ENCODE data around the gene LRMDA. TPM values are rescaled to one million over a fixed set of nuclear protein-coding genes. Genes with fewer than 3 reads are reported as not detected.

Gene LRMDA
- total and polyA plus RNA-seq, 10 of the 15 experiments (the other 5 are each of a cell fraction or from before 2014, with no cell fraction given): 0.07 to 0.54 (median 0.29) TPM; not detected in 4

DNA sequence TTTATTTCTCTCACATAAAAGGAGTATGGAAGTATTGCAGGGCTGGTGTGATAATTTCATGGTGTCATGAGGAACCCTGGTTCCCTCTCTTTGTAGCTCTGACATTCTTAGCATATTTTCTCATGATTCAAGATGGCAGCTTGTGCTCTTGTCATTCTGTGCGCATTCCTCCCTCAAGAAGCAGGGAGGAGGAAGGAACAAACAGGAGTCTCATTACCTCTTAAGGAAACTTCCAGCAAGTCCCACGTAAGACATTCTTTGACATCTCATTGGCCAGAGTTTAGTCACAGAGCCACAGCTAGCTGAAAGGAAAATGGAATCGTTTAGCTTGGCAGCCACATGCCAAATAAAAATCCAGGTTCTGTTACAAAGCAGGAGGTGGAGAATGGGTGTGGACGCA is 546.8 kb downstream of the LRMDA start (continued):
- no peak for TF ChIP-seq JUND (IDR thresholded peaks at IDR 0.05; ENCODE audit: low read depth, low read length)
- no peak for TF ChIP-seq HDGF (IDR thresholded peaks at IDR 0.05)
- no peak for TF ChIP-seq YY1 (IDR thresholded peaks at IDR 0.05; ENCODE audit: low read depth, low read length)
- no peak for TF ChIP-seq MYB (IDR thresholded peaks at IDR 0.05; ENCODE audit: borderline replicate concordance, low read depth, low read length)
- no peak for TF ChIP-seq FOS (IDR thresholded peaks at IDR 0.05; ENCODE audit: borderline replicate concordance, extremely low read depth, insufficient read length)
- TF ChIP-seq, protein P1, sequence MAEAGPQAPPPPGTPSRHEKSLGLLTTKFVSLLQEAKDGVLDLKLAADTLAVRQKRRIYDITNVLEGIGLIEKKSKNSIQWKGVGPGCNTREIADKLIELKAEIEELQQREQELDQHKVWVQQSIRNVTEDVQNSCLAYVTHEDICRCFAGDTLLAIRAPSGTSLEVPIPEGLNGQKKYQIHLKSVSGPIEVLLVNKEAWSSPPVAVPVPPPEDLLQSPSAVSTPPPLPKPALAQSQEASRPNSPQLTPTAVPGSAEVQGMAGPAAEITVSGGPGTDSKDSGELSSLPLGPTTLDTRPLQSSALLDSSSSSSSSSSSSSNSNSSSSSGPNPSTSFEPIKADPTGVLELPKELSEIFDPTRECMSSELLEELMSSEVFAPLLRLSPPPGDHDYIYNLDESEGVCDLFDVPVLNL (IDR thresholded peaks at IDR 0.05; ENCODE audit: low read depth, low read length): no peak

DNA sequence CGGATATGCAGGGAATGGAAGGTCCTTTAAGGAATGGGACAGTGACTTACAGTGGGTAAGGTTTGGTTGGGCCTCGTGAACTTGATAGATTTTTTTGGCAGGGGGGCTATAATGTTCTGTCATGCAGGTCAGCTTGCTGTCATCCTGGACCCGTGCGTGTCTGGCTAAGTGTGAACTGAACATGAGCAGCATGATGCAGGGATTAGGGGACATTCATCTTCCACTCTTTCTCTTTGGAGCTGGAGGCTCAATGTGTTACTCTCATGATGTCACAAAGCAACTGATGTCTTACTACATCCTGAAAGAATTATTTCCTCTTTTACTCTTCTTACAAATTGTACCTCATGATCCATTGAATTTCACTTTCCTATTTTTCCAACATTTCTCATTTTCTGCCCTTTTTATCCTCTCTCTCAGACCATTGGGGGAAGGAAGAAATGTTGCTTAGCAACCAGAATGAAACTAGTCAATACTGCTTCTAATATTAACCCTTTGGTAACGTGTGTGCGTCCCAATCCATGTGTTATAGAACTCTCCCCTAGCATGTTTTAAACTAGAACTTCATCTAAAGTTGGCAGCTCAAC is 549.1 kb downstream of the LRMDA start:
- intact Hi-C loops (cut with micrococcal nuclease; ENCODE audit: unreplicated experiment): no loop called here
- BruUV-seq (replicated peaks): no TSS peak
- ChIA-PET SMC1A (ENCODE audit: uncharacterized antibody, unreplicated experiment) (no interaction called here), RAD21 (ENCODE audit: unreplicated experiment) (no interaction called here), POLR2A (interaction anchor here (0.5 kb wide), 1 partner anchor 16 kb away, joined by 4 read pairs; no protein-coding TSS in a partner anchor), CTCF (no interaction called here)
- no peak overlapping the region for H3K4me3 ChIP-seq
- no peak overlapping the region for H3K4me2 ChIP-seq (ENCODE audit: control insufficient read depth, insufficient read depth)
- H3K79me2 ChIP-seq (ENCODE audit: control insufficient read depth, insufficient read depth, low read length): no peaks in the 10 kb centered on the region
- H2AFZ ChIP-seq (ENCODE audit: control insufficient read depth, low read depth, low read length): no peak overlapping the region
- H3K36me3 ChIP-seq (ENCODE audit: control insufficient read depth in 2 of 2, insufficient read depth in 2 of 2, low read length in 1 of 2): no peaks in the 10 kb centered on the region
- in situ Hi-C loops (cut with MboI): no loop called here
- H3K9me3 ChIP-seq (replicated peaks; ENCODE audit: control insufficient read depth, insufficient read depth, low read length): no peaks in the 10 kb centered on the region
- H3K27me3 ChIP-seq (replicated peaks in 1 of 2; ENCODE audit: control insufficient read depth in 2 of 2, insufficient read depth in 2 of 2, low read length in 1 of 2): no peaks in the 10 kb centered on the region; a peak in 1 of 4 replicates
- FAIRE-seq (no peak), DNase-seq (ENCODE audit: low read depth, low spot score) (no peak), ATAC-seq (no peak)
- H3K4me1 ChIP-seq (ENCODE audit: control insufficient read depth, insufficient read depth, low read length): no peaks in the 10 kb centered on the region
- no peaks in the 10 kb centered on the region for H4K20me1 ChIP-seq (ENCODE audit: control insufficient read depth, insufficient read depth)
- no peak overlapping the region for H3K27ac ChIP-seq (ENCODE audit: control insufficient read depth, insufficient read depth)
- H3K9ac ChIP-seq (ENCODE audit: control insufficient read depth, insufficient read depth, low read length): no peak overlapping the region
- WGBS (ENCODE audit: insufficient coverage, insufficient replicate concordance, low lambda C conversion rate, missing lambda C conversion rate): 31% methylated on average over 6 of the region's 6 CpGs
- TF ChIP-seq STAT3 (IDR thresholded peaks at IDR 0.05; ENCODE audit: low read depth, low read length) (no peak), HDGF (IDR thresholded peaks at IDR 0.05) (no peak), KDM1A (IDR thresholded peaks at IDR 0.05; ENCODE audit: borderline replicate concordance) (no peak), KAT2A (conservative IDR thresholded peaks at IDR 0.05; ENCODE audit: control insufficient read depth, low read depth, low read length) (no peak), NFIC (IDR thresholded peaks at IDR 0.05; ENCODE audit: low read depth, low read length) (no peak), MTA3 (IDR thresholded peaks at IDR 0.05; ENCODE audit: borderline replicate concordance, low read length) (no peak), CBX5 (IDR thresholded peaks at IDR 0.05; ENCODE audit: low read depth) (no peak), HCFC1 (IDR thresholded peaks at IDR 0.05; ENCODE audit: low read length) (no peak)
- TF ChIP-seq, protein P2, sequence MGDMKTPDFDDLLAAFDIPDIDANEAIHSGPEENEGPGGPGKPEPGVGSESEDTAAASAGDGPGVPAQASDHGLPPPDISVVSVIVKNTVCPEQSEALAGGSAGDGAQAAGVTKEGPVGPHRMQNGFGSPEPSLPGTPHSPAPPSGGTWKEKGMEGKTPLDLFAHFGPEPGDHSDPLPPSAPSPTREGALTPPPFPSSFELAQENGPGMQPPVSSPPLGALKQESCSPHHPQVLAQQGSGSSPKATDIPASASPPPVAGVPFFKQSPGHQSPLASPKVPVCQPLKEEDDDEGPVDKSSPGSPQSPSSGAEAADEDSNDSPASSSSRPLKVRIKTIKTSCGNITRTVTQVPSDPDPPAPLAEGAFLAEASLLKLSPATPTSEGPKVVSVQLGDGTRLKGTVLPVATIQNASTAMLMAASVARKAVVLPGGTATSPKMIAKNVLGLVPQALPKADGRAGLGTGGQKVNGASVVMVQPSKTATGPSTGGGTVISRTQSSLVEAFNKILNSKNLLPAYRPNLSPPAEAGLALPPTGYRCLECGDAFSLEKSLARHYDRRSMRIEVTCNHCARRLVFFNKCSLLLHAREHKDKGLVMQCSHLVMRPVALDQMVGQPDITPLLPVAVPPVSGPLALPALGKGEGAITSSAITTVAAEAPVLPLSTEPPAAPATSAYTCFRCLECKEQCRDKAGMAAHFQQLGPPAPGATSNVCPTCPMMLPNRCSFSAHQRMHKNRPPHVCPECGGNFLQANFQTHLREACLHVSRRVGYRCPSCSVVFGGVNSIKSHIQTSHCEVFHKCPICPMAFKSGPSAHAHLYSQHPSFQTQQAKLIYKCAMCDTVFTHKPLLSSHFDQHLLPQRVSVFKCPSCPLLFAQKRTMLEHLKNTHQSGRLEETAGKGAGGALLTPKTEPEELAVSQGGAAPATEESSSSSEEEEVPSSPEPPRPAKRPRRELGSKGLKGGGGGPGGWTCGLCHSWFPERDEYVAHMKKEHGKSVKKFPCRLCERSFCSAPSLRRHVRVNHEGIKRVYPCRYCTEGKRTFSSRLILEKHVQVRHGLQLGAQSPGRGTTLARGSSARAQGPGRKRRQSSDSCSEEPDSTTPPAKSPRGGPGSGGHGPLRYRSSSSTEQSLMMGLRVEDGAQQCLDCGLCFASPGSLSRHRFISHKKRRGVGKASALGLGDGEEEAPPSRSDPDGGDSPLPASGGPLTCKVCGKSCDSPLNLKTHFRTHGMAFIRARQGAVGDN (IDR thresholded peaks at IDR 0.05): no peak
- TF ChIP-seq, protein P3, sequence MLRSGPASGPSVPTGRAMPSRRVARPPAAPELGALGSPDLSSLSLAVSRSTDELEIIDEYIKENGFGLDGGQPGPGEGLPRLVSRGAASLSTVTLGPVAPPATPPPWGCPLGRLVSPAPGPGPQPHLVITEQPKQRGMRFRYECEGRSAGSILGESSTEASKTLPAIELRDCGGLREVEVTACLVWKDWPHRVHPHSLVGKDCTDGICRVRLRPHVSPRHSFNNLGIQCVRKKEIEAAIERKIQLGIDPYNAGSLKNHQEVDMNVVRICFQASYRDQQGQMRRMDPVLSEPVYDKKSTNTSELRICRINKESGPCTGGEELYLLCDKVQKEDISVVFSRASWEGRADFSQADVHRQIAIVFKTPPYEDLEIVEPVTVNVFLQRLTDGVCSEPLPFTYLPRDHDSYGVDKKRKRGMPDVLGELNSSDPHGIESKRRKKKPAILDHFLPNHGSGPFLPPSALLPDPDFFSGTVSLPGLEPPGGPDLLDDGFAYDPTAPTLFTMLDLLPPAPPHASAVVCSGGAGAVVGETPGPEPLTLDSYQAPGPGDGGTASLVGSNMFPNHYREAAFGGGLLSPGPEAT (IDR thresholded peaks at IDR 0.05; ENCODE audit: low read depth): no peak
- TF ChIP-seq, protein P4, sequence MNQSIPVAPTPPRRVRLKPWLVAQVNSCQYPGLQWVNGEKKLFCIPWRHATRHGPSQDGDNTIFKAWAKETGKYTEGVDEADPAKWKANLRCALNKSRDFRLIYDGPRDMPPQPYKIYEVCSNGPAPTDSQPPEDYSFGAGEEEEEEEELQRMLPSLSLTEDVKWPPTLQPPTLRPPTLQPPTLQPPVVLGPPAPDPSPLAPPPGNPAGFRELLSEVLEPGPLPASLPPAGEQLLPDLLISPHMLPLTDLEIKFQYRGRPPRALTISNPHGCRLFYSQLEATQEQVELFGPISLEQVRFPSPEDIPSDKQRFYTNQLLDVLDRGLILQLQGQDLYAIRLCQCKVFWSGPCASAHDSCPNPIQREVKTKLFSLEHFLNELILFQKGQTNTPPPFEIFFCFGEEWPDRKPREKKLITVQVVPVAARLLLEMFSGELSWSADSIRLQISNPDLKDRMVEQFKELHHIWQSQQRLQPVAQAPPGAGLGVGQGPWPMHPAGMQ (IDR thresholded peaks at IDR 0.05; ENCODE audit: borderline replicate concordance): no peak

Data from GM12878 (cell line).